Ovary (tissue), 3 donors: ENCODE data around the gene RCE1.

ENCODE experiments used
- CTCF ChIP-seq, 3 donors: fragments of 450-650 bp in 2 of 3; fragments of 200-600 bp in 1 of 3; IDR thresholded peaks; one replicate each; pipeline versions ENCODE4 v1.5.1 to v1.8.0; 2016 to 2022; ENCODE audit warnings: antibody characterized with exemption in 3 of 3, mild to moderate bottlenecking in 1 of 3
- EP300 ChIP-seq: sonication (generic); formaldehyde crosslinking; IDR thresholded peaks from one replicate; pipeline ENCODE4 v1.6.1; 2017; ENCODE audit warnings: antibody characterized with exemption
- donor health status: DM: no; HTN: no; CAD: no.

DNA sequence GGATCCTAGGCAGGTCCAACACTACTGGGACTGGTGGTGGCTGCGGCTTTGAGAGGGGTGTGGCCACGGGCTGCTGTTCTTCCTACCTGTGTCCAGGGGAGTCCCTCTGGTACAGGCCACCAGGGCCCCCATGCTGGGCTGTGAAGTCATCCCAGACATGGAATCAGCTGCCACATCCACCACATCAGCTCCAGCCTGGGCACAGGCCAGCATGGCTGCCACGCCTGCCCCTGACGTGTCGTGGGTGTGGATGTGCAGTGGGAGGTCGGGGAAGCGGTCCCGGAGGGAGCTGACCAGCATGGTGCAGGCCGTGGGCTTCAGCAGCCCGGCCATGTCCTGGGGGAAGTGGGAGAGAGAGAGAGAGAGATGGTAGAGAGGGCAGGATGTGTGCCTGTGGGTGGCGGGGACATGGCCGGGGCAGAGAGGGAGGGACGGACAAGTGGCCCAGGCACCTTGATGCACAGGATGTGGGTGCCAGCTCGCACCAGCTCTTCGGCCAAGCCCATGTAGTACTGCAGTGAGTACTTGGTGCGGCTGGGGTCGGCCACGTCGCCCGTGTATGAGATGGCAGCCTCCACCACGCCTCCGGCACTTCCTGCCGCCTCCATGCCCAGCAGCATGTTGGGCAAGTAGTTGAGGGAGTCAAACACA lies 7.5 kb downstream of the RCE1 start:
- TF ChIP-seq CTCF (IDR thresholded peaks at IDR 0.05) = no peak
- no peak for TF ChIP-seq EP300
